H9 (cell line): ENCODE results near the gene SLC43A1. TPM values are rescaled to one million over a fixed set of nuclear protein-coding genes. Genes with fewer than 3 reads are reported as not detected.

Source experiments
- DNase-seq: peaks from one replicate; pipeline ENCODE4 v3.0.0-alpha.2; 2017
- H2AFZ ChIP-seq: one replicate; pipeline ENCODE4 v1.6.1; 2013; ENCODE audit warnings: mild to moderate bottlenecking, low read length, control low read depth, moderate library complexity
- H2AK5ac ChIP-seq: 2 replicates; pipeline ENCODE4 v1.6.1; 2013; ENCODE audit warnings: low read length, control low read depth, mixed read lengths; ENCODE audit not compliant: insufficient read length
- H2BK120ac ChIP-seq: one replicate; pipeline ENCODE4 v1.6.1; 2013; ENCODE audit warnings: low read depth, mild to moderate bottlenecking, low read length, control low read depth, inconsistent platforms; ENCODE audit not compliant: poor library complexity, severe bottlenecking
- H2BK12ac ChIP-seq: 2 replicates; pipeline ENCODE4 v1.6.1; 2013; ENCODE audit warnings: low read length, control low read depth, mixed read lengths, low read depth; ENCODE audit not compliant: insufficient read length
- H2BK15ac ChIP-seq: 2 replicates; pipeline ENCODE4 v1.6.1; 2013; ENCODE audit warnings: low read depth, low read length, control low read depth
- H2BK20ac ChIP-seq: one replicate; pipeline ENCODE4 v1.6.1; 2013; ENCODE audit warnings: low read depth, mild to moderate bottlenecking, low read length, control low read depth, inconsistent platforms; ENCODE audit not compliant: poor library complexity, severe bottlenecking
- H2BK5ac ChIP-seq: 2 replicates; pipeline ENCODE4 v1.6.1; 2013; ENCODE audit warnings: low read length, control low read depth, mixed read lengths; ENCODE audit not compliant: insufficient read length
- H3K14ac ChIP-seq: 2 replicates; pipeline ENCODE4 v1.6.1; 2013; ENCODE audit warnings: low read length, control low read depth; ENCODE audit not compliant: insufficient read depth
- H3K18ac ChIP-seq: 2 replicates; pipeline ENCODE4 v1.6.1; 2013; ENCODE audit warnings: low read depth, mild to moderate bottlenecking, mixed read lengths, low read length, control low read depth; ENCODE audit not compliant: insufficient read length
- H3K23ac ChIP-seq: 2 replicates; pipeline ENCODE4 v1.6.1; 2013; ENCODE audit warnings: low read length, control low read depth, mixed read lengths, low read depth; ENCODE audit not compliant: insufficient read length
- H3K23me2 ChIP-seq: 2 replicates; pipeline ENCODE4 v1.6.1; 2013; ENCODE audit warnings: low read depth, mild to moderate bottlenecking, mixed read lengths, low read length, control low read depth; ENCODE audit not compliant: insufficient read length, poor library complexity, severe bottlenecking
- H3K27ac ChIP-seq: 2 replicates; pipeline ENCODE4 v1.5.1; 2013; ENCODE audit warnings: low read length, control low read depth, mixed read lengths, low read depth; ENCODE audit not compliant: insufficient read length
- H3K27me3 ChIP-seq: 2 replicates; pipeline ENCODE4 v1.6.1; 2013; ENCODE audit warnings: low read length, control low read depth, inconsistent platforms; ENCODE audit not compliant: insufficient read depth
- H3K4ac ChIP-seq: 2 replicates; pipeline ENCODE4 v1.6.1; 2013; ENCODE audit warnings: low read depth, mild to moderate bottlenecking, control low read depth, inconsistent platforms, low read length, moderate library complexity
- H3K4me1 ChIP-seq: 2 replicates; pipeline ENCODE4 v1.6.1; 2013; ENCODE audit warnings: low read length, control low read depth, inconsistent platforms; ENCODE audit not compliant: insufficient read depth
- H3K4me2 ChIP-seq: 2 replicates; pipeline ENCODE4 v1.6.1; 2013; ENCODE audit warnings: low read length, control low read depth, mixed read lengths; ENCODE audit not compliant: insufficient read length, insufficient read depth
- H3K56ac ChIP-seq: 2 replicates; pipeline ENCODE4 v1.6.1; 2013; ENCODE audit warnings: low read depth, mild to moderate bottlenecking, mixed read lengths, low read length, control low read depth; ENCODE audit not compliant: insufficient read length
- H3K79me1 ChIP-seq: 2 replicates; pipeline ENCODE4 v1.6.1; 2013; ENCODE audit warnings: low read depth, mild to moderate bottlenecking, moderate library complexity, low read length, control low read depth, inconsistent platforms; ENCODE audit not compliant: insufficient read depth, poor library complexity, severe bottlenecking
- H3K79me2 ChIP-seq: 2 replicates; pipeline ENCODE4 v1.6.1; 2013; ENCODE audit warnings: low read length, control low read depth, inconsistent platforms; ENCODE audit not compliant: insufficient read depth
- H3K9ac ChIP-seq: 2 replicates; pipeline ENCODE4 v1.6.1; 2013; ENCODE audit warnings: low read length, control low read depth, mixed read lengths; ENCODE audit not compliant: insufficient read length; ENCODE audit errors: extremely low read depth
- H3K9me3 ChIP-seq: one replicate; pipeline ENCODE4 v1.6.1; 2013; ENCODE audit warnings: low read depth, low read length, inconsistent platforms; ENCODE audit not compliant: control insufficient read depth
- H3T11ph ChIP-seq: one replicate; pipeline ENCODE4 v1.6.1; 2013; ENCODE audit warnings: mild to moderate bottlenecking, low read length, control low read depth, inconsistent platforms
- H4K20me1 ChIP-seq: one replicate; pipeline ENCODE4 v1.6.1; 2013; ENCODE audit not compliant: control insufficient read depth, insufficient read length, insufficient read depth
- H4K5ac ChIP-seq: 2 replicates; pipeline ENCODE4 v1.6.1; 2013; ENCODE audit warnings: low read depth, mild to moderate bottlenecking, mixed read lengths, low read length, control low read depth; ENCODE audit not compliant: insufficient read length
- H4K8ac ChIP-seq: replicated peaks from 2 replicates; pipeline ENCODE4 v1.6.1; 2013; ENCODE audit warnings: low read length, control low read depth, mixed read lengths, low read depth; ENCODE audit not compliant: insufficient read length
- H4K91ac ChIP-seq: 2 replicates; pipeline ENCODE4 v1.6.1; 2013; ENCODE audit warnings: low read depth, mild to moderate bottlenecking, moderate library complexity, mixed read lengths, low read length, control low read depth; ENCODE audit not compliant: insufficient read length
- H3K27ac Mint-ChIP-seq, 3 experiments: 2 replicates in 2 of 3; 3 replicates in 1 of 3; pipeline ENCODE4 v1.8.0; 2020 to 2021; ENCODE audit warnings: mixed read lengths in 3 of 3, mild to moderate bottlenecking in 1 of 3, moderate library complexity in 1 of 3
- H3K27me3 Mint-ChIP-seq: 2 replicates; pipeline ENCODE4 v1.8.0; 2021; ENCODE audit warnings: low read depth, mild to moderate bottlenecking, moderate library complexity, mixed read lengths
- H3K36me3 Mint-ChIP-seq, 3 experiments: 2 replicates in 2 of 3; 3 replicates in 1 of 3; pipeline ENCODE4 v1.8.0; 2020 to 2021; ENCODE audit warnings: low read depth in 3 of 3, mixed read lengths in 3 of 3; ENCODE audit not compliant: insufficient read depth in 1 of 3
- H3K4me1 Mint-ChIP-seq, 2 experiments: 2 replicates each; pipeline ENCODE4 v1.8.0; 2020; ENCODE audit warnings: mixed read lengths in 2 of 2
- H3K4me3 Mint-ChIP-seq, 2 experiments: 2 replicates in 1 of 2; 3 replicates in 1 of 2; pipeline ENCODE4 v1.8.0; 2020 to 2021; ENCODE audit warnings: mild to moderate bottlenecking in 2 of 2, mixed read lengths in 2 of 2, moderate library complexity in 1 of 2
- H3K9me3 Mint-ChIP-seq, 2 experiments: 2 replicates in 1 of 2; 3 replicates in 1 of 2; pipeline ENCODE4 v1.8.0; 2020; ENCODE audit warnings: mild to moderate bottlenecking in 2 of 2, mixed read lengths in 2 of 2, moderate library complexity in 1 of 2
- CTCF ChIP-seq: fragments of 200-600 bp; sonication (generic); conservative IDR thresholded peaks from 3 replicates; pipeline ENCODE4 v1.8.0; 2021; ENCODE audit warnings: antibody characterized with exemption, mild to moderate bottlenecking
- WGBS: extraction: QIAGEN DNeasy Blood & Tissue Kit; methylation state at CpG from one replicate; pipeline ENCODE4 v1.1.7; 2013; ENCODE audit warnings: missing lambda C conversion rate, low lambda C conversion rate, mixed read lengths; ENCODE audit not compliant: insufficient read length; ENCODE audit errors: extremely low coverage; 5-methylcytosine and 5-hydroxymethylcytosine counted together
- total RNA-seq: library from RNA; stranded (reverse); gene quantifications from 2 replicates; pipeline ENCODE4 v1.2.1, GENCODE V29; 2021

The SLC43A1 gene
- total RNA-seq, 1 experiment from 2014 or later = 17.0 TPM

GRCh38 chr11:57485217-57485990, 30.1 kb downstream of the SLC43A1 start:
- Histone ChIP-seq H2BK5ac (no peak overlapping the region), H2AK5ac (no peak overlapping the region), H3K9me3 (no peaks in the 10 kb centered on the region), H2BK12ac (no peak overlapping the region), H3K4ac (no peak overlapping the region), H3K79me2 (no peaks in the 10 kb centered on the region), H3K56ac (no peak overlapping the region), H3K18ac (no peak overlapping the region), H4K20me1 (no peaks in the 10 kb centered on the region), H3K27me3 (no peaks in the 10 kb centered on the region; the same call in 1 of the 2 replicates), H2BK120ac (no peak overlapping the region), H4K8ac (no peak overlapping the region), H3K9ac (no peak overlapping the region), H3K4me2 (no peak overlapping the region), H3K4me1 (no peaks in the 10 kb centered on the region), H3K79me1 (no peaks in the 10 kb centered on the region), H2AFZ (no peak overlapping the region), H3K14ac (no peak overlapping the region), H4K91ac (no peak overlapping the region), H3T11ph (no peak overlapping the region), H3K23ac (no peak overlapping the region), H3K27ac (no peak overlapping the region), H4K5ac (no peak overlapping the region), H2BK15ac (no peak overlapping the region), H2BK20ac (no peak overlapping the region), H3K23me2 (peaks cover 15% of the 10 kb centered on the region)
- Mint-ChIP-seq H3K27ac (no peak overlapping the region), H3K36me3 (peaks cover 16 to 22% (median 20%) of the 10 kb centered on the region in 3 experiments; a peak in 6 of 7 replicates), H3K4me1 (peaks cover 8 to 24% of the 10 kb centered on the region in 2 experiments), H3K9me3 (no peaks in the 10 kb centered on the region; a peak in 1 of 5 replicates), H3K4me3 (no peak overlapping the region), H3K27me3 (peaks cover 42% of the 10 kb centered on the region)
- WGBS = no CpG with 5 or more reads among the region's 10 CpGs
- no peak for TF ChIP-seq CTCF
- DNase-seq = no peak
